DMS153 treated with DMSO at 0.1 percent for 48 hours (cell line): ENCODE data around the gene CPNE2.

Experiments
- DNase-seq: peaks from one replicate; lab custom pipeline; 2025; ENCODE audit not compliant: unreplicated experiment; lab: John Stamatoyannopoulos, UW

CPNE2 gene

DNA sequence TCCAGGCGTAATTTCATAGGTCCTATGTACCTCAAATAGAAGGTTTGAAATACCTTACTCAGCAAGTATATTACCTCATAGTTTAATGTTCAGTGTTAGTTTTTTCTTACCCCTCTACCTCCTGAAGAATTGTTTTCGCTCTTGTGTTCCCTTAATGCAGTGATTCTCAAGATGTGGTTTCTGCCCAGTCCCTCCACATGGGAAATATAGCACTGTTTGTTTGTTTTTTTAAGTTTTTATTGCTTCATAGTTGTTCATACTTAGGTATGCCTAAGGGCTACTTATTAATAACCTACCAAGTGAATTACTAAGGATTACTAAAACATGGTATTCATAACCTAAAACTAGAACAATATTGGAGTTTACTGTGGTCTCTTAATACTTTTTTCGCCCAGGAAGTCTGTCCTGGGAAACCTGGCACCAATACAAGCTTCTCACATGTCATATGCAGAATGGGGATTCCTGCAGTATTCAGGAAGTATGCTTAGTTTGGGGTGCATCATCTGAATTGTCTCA, 98.7 kb downstream of the CPNE2 start:
- DNase-seq, result no peak

DNA sequence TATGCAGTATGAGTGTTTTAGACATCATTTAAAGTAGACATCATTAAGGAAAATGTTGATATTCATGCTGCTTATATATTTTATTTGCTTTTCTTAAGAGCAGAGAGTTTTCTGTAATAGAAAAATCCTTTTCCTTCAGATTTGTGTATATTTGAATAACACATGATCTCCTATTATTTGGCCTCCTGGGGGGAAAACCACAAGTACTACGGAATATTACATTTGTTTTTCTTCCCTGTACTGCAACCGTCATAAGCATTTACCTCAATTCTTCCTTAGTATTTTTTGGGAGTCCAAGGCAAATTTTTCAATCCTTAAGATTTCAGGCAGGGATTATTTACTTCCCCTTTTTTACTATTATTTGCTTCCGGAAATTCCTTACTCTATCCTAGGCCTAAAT, 99.8 kb downstream of the CPNE2 start:
- no peak for DNase-seq

DNA sequence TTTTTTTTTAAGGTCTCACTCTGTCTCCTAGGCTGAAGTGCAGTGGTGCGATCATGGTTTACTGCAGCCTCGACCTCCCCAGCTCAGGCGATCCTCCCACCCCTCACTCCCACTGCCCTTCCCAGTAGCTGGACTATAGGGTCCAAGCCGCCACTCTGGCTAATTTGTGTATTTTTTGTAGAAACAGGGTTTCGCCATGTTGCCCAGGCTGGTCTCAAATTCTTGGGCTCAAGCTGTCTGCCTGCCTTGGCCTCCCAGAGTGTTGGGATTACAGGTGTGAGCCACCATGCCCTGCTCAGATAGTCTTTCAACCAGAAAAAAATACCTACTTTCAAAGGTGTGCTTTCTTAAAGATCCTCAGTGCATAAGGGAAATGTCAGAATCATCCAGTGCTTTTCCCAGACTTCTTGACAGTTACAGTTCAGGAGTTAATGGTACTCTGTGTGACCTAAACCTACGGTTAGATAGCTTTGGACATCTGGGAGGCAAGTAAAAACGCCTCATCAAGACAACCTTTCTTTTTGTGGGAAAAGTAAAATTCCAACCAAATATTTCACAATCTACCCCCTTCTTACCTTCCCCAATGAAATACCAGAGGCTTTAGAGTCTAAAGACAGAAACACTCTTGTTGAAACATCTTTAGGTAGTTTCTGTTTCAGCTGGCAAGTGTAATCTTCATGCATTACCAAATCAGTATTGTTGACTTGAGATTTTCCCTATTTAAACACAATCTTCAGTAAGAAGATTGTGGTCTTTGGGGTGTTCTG, 100.5 kb downstream of the CPNE2 start:
- DNase-seq, result no peak

DNA sequence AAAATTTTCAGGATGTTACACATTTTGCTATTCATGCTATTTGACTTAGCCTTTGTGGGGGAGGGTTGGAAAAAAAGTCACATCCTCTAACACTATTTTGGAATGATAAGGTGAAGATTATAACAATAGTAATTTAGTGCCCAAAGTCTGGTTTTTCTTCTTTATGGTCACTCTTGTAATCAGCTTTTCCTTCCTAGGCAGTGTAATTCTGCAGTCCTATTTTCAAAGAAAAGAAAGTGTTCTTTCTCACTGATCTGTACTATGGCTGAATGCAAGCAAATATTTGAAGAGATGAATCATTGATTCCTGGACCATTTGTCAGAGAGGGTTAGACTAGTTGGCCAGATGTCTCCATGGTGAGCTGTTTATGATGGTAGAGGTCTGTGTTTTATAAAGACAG, 102.1 kb downstream of the CPNE2 start:
- no peak for DNase-seq

DNA sequence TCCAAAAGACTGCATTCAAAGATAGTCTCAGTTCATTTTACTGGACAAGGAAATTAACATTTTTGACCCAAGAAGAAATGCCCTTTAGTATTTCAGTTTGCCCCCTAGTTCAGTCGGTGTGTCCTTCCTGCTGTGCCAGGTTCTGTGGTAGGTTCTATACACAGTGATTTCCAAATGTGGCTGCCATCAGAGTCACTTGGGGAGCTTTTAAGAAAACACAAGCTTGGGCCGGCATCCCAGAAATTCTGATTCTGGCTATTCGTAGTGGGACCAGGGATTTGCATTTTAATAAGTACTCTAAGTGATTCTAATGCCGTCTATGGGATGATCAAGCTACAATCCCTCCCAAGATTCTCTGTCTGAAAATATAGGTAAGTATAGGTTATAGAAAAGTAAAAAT, 103.9 kb downstream of the CPNE2 start:
- DNase-seq, result no peak

DNA sequence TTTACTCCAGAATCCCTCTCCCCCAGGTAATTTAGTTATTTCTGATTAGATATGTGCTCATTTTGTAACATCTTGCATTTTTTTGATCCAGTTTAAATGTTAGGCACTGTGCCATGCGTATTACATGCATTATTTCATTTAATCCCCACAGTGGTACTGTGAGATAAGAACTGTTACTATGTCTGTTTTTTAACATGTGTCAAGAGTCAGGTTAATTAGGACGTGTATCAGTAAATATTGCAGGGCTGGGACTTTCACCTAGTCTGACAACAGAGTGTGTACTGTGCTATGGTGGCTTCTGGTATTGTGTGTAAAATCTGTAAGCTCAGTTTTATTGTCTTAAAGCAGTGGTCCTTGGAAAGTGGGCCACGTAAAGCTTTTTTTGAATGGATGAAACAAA, 104.4 kb downstream of the CPNE2 start:
- DNase-seq, result no peak
